ENCODE results near the gene RAB7B. TPM values are rescaled to one million over a fixed set of nuclear protein-coding genes. Genes with fewer than 3 reads are reported as not detected.
A peak's percentile ranks its signal among the peaks of the same experiment; 100 is the strongest.

The RAB7B gene
- total RNA-seq, 1 donor from 2014 or later = 6.3 TPM

DNA sequence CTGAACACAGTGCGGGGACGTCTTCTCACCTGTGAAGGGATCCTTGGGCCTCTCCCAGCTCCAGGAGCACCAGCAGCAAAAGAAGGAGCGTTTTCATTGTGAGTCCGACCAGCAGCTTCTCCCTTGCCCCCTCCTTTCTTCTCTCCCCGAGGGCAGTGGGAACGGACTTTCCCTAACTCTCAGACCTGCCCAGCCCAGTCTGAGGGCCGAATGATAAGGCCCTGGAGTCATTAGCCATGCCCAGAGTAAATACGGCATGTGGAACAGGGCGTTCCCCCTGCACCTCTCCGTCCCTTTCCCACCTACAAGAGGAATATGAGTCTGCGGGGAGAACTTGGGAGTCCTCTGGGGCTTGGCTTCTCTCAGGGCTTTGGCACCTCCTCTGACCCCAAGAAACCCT is 20.5 kb upstream of the RAB7B start, which contains the start of gene CTSE:
Gene CTSE (minus strand): TSS at position 201 of the 400 bp plus-strand sequence. CDS start 104 bp downstream, at position 97.
- Histone ChIP-seq H3K9ac (ENCODE audit: low read depth in 1 of 3, low read length in 3 of 3) (no peak within 1 kb of the TSS), H3K27ac (ENCODE audit: low read depth, low read length) (no peak within 1 kb of the TSS), H3K9me3 (ENCODE audit: control insufficient read depth in 3 of 3, low read length in 3 of 3) (no peaks in the 10 kb centered on the region), H3K36me3 (ENCODE audit: control insufficient read depth in 3 of 3, insufficient read depth in 3 of 3, low read length in 3 of 3) (no peaks in the 10 kb centered on the region), H3K4me1 (ENCODE audit: control insufficient read depth in 3 of 3, insufficient read depth in 3 of 3, low read length in 3 of 3) (no peaks in the 10 kb centered on the region), H3K27me3 (ENCODE audit: control insufficient read depth in 3 of 3, insufficient read depth in 3 of 3, low read length in 3 of 3) (no peaks in the 10 kb centered on the region), H3K4me3 (ENCODE audit: low read length in 3 of 3) (no peak within 1 kb of the TSS)

DNA sequence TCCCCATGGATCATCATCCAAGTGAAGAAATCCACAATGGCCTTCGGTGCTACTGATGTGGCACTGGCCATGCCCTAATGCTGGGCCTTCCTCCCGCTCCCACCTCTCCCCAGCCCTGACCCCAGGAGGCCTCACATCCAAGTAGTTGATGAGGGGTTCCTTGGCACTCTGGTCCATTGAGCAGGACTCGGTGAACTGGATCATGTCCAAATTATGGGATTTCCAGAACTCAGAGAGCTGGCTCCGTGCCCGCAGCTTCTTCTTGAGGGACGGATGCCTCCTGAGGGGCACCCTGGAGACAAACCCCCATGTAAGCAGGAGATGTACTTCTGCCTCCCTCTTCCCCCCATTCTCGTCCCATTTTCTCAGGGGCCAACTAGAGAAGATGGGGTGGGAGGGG is 19.6 kb upstream of the RAB7B start:
- H3K9ac ChIP-seq (ENCODE audit: low read depth in 1 of 3, low read length in 3 of 3) = no peak overlapping the region

DNA sequence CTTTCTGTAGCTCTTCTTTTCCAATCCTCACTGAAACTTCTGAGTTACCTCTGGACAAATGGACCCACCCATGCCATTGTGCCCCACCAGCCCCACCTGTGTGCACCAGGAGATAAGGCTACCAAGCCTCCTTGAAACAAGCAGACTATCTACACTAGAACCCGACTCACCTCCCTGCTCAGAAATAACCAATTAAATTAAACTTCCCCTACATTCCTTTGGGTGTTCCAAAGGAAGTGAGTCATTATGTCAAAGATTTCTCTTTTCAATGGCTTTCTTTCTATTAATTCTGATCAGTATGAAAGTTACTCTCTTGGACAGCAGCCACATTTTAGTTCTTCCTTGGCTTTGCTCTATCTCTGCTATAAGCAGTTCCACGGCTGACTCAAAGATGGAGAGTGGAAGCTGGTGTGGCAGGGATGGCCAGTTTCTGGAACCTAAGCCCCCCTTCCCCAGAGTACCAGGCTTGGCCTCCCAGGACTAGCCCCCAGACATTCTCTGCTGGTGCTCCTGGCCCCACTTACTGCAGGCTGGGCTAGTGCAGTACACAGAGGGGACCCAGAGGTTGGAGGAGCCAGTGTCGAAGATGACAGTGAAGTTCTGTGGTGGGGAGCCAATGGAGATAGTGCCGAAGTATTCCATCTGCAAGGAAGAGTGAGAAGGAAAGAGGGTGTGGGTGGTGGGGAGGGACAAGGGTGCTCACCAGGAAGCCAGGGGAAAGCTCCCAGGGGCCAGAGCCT is 18.6 kb upstream of the RAB7B start:
- Histone ChIP-seq H3K4me3 (ENCODE audit: low read length in 3 of 3) (no peak overlapping the region), H3K4me1 (ENCODE audit: control insufficient read depth in 3 of 3, insufficient read depth in 3 of 3, low read length in 3 of 3) (no peaks in the 10 kb centered on the region), H3K9ac (ENCODE audit: low read depth in 1 of 3, low read length in 3 of 3) (no peak overlapping the region), H3K9me3 (ENCODE audit: control insufficient read depth in 3 of 3, low read length in 3 of 3) (no peaks in the 10 kb centered on the region), H3K27me3 (ENCODE audit: control insufficient read depth in 3 of 3, insufficient read depth in 3 of 3, low read length in 3 of 3) (no peaks in the 10 kb centered on the region), H3K27ac (ENCODE audit: low read depth, low read length) (no peak overlapping the region), H3K36me3 (ENCODE audit: control insufficient read depth in 3 of 3, insufficient read depth in 3 of 3, low read length in 3 of 3) (no peaks in the 10 kb centered on the region)

More for the DNA sequence above, 19.6 kb upstream of the RAB7B start:
- Histone ChIP-seq H3K4me3 (ENCODE audit: low read length in 3 of 3) (no peak overlapping the region), H3K27ac (ENCODE audit: low read depth, low read length) (no peak overlapping the region), H3K4me1 (ENCODE audit: control insufficient read depth in 3 of 3, insufficient read depth in 3 of 3, low read length in 3 of 3) (no peaks in the 10 kb centered on the region), H3K27me3 (ENCODE audit: control insufficient read depth in 3 of 3, insufficient read depth in 3 of 3, low read length in 3 of 3) (no peaks in the 10 kb centered on the region), H3K36me3 (ENCODE audit: control insufficient read depth in 3 of 3, insufficient read depth in 3 of 3, low read length in 3 of 3) (no peaks in the 10 kb centered on the region), H3K9me3 (ENCODE audit: control insufficient read depth in 3 of 3, low read length in 3 of 3) (no peaks in the 10 kb centered on the region)

DNA sequence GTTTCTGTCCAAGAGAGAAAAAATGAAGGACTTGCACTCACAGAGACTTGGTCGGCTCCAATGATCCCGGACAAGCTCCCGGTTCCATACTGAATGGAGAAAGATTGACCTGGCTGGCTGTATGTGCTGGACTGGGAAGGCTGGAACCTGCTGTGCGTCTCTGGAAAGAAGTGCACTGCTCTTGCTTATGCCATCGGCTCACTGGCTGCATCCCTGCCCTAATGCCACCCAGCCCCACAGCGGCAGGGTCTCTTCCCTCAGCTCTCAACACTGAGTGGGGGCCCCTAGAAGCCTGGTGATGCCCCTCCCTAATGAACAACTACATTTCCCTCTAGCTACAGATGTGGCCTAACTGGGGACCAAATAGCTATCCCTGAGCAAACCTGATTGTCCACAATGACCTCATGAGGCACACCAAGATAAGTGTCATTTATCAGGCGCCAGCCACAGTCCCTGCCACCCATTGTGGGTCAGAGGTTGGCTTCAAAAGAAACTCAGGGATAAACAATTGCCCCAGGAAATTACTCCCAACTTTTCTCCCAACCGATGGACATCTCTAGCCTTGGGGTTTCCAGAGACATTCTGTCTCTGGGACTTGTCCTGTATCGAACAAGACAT is 17.9 kb upstream of the RAB7B start:
- H3K9me3 ChIP-seq (ENCODE audit: control insufficient read depth in 3 of 3, low read length in 3 of 3) = no peaks in the 10 kb centered on the region
- H3K27me3 ChIP-seq (ENCODE audit: control insufficient read depth in 3 of 3, insufficient read depth in 3 of 3, low read length in 3 of 3) = no peaks in the 10 kb centered on the region
- H3K4me1 ChIP-seq (ENCODE audit: control insufficient read depth in 3 of 3, insufficient read depth in 3 of 3, low read length in 3 of 3) = no peaks in the 10 kb centered on the region
- no peak overlapping the region for H3K9ac ChIP-seq (ENCODE audit: low read depth in 1 of 3, low read length in 3 of 3)
- H3K27ac ChIP-seq (ENCODE audit: low read depth, low read length) = no peak overlapping the region
- H3K36me3 ChIP-seq (ENCODE audit: control insufficient read depth in 3 of 3, insufficient read depth in 3 of 3, low read length in 3 of 3) = no peaks in the 10 kb centered on the region
- no peak overlapping the region for H3K4me3 ChIP-seq (ENCODE audit: low read length in 3 of 3)

DNA sequence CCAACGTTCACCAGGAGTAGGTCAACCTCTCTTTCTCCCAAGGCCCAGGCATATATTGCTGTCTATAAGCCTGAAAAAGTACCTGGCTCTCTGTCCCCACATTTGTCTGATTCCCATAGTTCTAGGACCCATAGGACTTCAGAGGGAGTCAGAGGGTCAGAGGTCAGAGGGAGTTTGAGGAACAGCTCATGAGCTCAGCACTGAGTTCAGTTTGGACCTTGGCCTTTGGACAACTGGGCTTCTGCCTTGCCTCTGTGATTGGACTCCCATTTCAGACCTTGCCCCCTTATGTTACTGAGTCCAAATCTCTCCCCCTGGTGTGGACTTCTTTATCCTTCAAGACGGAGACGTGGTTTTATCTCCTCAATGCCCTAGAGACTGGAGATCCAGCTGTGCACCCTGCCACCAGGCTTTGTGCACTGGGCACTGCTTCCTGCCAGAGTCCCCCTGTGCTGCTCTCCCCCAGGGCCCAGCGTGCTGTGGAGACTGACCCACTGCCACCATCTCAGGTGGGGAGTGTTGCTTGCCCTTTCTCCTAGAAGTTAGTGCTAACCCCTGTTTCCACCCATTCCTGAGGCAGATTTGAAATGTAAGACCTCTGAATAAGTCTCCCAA is 17.3 kb upstream of the RAB7B start:
- Histone ChIP-seq H3K27ac (ENCODE audit: low read depth, low read length) (no peak overlapping the region), H3K9ac (ENCODE audit: low read depth in 1 of 3, low read length in 3 of 3) (no peak overlapping the region), H3K36me3 (ENCODE audit: control insufficient read depth in 3 of 3, insufficient read depth in 3 of 3, low read length in 3 of 3) (no peaks in the 10 kb centered on the region), H3K9me3 (ENCODE audit: control insufficient read depth in 3 of 3, low read length in 3 of 3) (no peaks in the 10 kb centered on the region), H3K4me3 (ENCODE audit: low read length in 3 of 3) (no peak overlapping the region), H3K27me3 (ENCODE audit: control insufficient read depth in 3 of 3, insufficient read depth in 3 of 3, low read length in 3 of 3) (no peaks in the 10 kb centered on the region), H3K4me1 (ENCODE audit: control insufficient read depth in 3 of 3, insufficient read depth in 3 of 3, low read length in 3 of 3) (no peaks in the 10 kb centered on the region)

DNA sequence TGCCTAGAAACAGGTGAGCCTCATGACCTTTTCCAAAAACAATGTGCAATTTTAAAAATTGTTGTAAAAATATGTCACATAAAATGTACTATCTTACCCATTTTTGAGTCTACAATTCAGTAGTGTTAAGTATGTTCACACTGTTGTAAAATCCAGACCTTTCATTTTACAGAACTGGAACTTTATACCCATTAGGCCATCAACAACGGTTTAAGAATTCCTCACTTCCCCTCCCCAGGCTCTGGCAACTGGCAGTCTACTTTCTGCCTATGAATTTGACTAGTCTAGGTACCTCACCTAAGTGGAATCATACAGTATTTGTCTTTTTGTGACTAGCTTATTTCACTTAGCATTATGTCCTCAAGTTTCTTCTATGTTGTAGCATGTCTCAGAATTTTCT is 11.9 kb upstream of the RAB7B start:
- H3K9ac ChIP-seq (ENCODE audit: low read depth in 1 of 3, low read length in 3 of 3) = no peak overlapping the region

DNA sequence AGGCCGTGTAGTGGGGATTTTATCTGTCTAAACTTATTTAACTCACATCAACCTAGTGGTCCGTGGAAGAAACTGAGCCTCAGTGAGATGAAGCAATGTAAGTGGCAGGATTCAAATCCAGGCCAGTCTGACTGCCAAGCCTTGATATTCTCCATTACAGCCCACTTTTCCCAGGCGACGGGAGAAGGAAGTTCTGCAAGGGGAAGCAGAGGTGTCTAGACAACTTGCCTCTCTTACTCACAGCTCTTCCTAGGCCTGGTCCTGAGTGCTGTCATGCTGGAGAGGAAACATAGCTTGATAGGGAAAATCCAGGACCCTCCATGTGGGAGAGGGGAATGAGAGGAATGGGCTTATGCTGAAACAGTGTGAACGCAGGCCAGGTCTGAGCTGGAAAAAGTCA is 11.4 kb upstream of the RAB7B start:
- no peaks in the 10 kb centered on the region for H3K36me3 ChIP-seq (ENCODE audit: control insufficient read depth in 3 of 3, insufficient read depth in 3 of 3, low read length in 3 of 3)
- H3K9ac ChIP-seq (ENCODE audit: low read depth in 1 of 3, low read length in 3 of 3) = no peak overlapping the region
- H3K27ac ChIP-seq (ENCODE audit: low read depth, low read length) = no peak overlapping the region
- H3K4me1 ChIP-seq (ENCODE audit: control insufficient read depth in 3 of 3, insufficient read depth in 3 of 3, low read length in 3 of 3) = peaks cover 0 to 10% (median 0%) of the 10 kb centered on the region in 3 donors
- no peaks in the 10 kb centered on the region for H3K9me3 ChIP-seq (ENCODE audit: control insufficient read depth in 3 of 3, low read length in 3 of 3)
- no peak overlapping the region for H3K4me3 ChIP-seq (ENCODE audit: low read length in 3 of 3)
- H3K27me3 ChIP-seq (ENCODE audit: control insufficient read depth in 3 of 3, insufficient read depth in 3 of 3, low read length in 3 of 3) = peaks cover 0 to 4% (median 0%) of the 10 kb centered on the region in 3 donors

More for the DNA sequence above, 11.9 kb upstream of the RAB7B start:
- Histone ChIP-seq H3K36me3 (ENCODE audit: control insufficient read depth in 3 of 3, insufficient read depth in 3 of 3, low read length in 3 of 3) (no peaks in the 10 kb centered on the region), H3K9me3 (ENCODE audit: control insufficient read depth in 3 of 3, low read length in 3 of 3) (no peaks in the 10 kb centered on the region), H3K27me3 (ENCODE audit: control insufficient read depth in 3 of 3, insufficient read depth in 3 of 3, low read length in 3 of 3) (peaks cover 0 to 4% (median 0%) of the 10 kb centered on the region in 3 donors), H3K27ac (ENCODE audit: low read depth, low read length) (no peak overlapping the region), H3K4me1 (ENCODE audit: control insufficient read depth in 3 of 3, insufficient read depth in 3 of 3, low read length in 3 of 3) (peaks cover 0 to 10% (median 0%) of the 10 kb centered on the region in 3 donors), H3K4me3 (ENCODE audit: low read length in 3 of 3) (no peak overlapping the region)

DNA sequence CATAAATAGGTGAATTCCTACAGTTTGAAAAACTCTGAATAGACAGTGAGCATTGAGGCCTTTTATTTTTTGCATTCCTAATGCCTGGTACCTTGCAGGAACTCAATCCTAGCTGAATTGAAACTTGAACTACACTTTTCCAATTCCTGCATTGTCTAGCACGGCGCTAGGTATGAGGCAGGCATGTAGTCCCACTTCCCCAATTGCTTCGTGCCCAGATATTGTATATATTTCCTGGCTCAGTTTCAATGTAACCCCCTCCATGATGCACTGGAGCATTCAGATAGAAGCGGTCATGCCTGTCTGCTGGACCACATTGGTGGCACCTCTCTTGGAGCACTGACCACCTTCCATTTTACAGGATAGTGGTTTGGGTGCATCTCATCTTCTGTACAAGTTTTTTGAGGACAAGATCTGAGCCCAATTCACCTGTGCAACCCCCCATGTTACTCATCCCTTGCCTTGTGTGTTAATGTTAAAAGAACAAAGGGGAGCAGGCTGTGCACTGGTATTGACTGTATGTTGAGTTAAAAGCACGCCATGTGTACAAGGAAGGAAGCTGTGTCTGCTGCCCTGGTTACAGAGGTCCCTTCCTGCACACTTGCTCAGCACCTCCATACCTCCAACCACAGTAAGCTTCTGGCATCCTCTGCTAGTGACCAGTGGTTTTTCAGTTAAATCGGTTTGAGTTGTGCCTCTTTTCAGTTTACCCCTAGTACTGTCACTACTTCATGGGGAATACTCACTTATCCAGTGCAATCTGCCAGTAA is 10.0 kb upstream of the RAB7B start:
- H3K4me3 ChIP-seq (ENCODE audit: low read length in 3 of 3) = no peak overlapping the region
- H3K9ac ChIP-seq (ENCODE audit: low read depth in 1 of 3, low read length in 3 of 3) = no peak overlapping the region
- no peaks in the 10 kb centered on the region for H3K36me3 ChIP-seq (ENCODE audit: control insufficient read depth in 3 of 3, insufficient read depth in 3 of 3, low read length in 3 of 3)
- no peak overlapping the region for H3K27ac ChIP-seq (ENCODE audit: low read depth, low read length)
- H3K27me3 ChIP-seq (ENCODE audit: control insufficient read depth in 3 of 3, insufficient read depth in 3 of 3, low read length in 3 of 3) = peaks cover 0 to 4% (median 0%) of the 10 kb centered on the region in 3 donors
- no peaks in the 10 kb centered on the region for H3K9me3 ChIP-seq (ENCODE audit: control insufficient read depth in 3 of 3, low read length in 3 of 3)
- H3K4me1 ChIP-seq (ENCODE audit: control insufficient read depth in 3 of 3, insufficient read depth in 3 of 3, low read length in 3 of 3) = peaks cover 0 to 10% (median 3%) of the 10 kb centered on the region in 3 donors

DNA sequence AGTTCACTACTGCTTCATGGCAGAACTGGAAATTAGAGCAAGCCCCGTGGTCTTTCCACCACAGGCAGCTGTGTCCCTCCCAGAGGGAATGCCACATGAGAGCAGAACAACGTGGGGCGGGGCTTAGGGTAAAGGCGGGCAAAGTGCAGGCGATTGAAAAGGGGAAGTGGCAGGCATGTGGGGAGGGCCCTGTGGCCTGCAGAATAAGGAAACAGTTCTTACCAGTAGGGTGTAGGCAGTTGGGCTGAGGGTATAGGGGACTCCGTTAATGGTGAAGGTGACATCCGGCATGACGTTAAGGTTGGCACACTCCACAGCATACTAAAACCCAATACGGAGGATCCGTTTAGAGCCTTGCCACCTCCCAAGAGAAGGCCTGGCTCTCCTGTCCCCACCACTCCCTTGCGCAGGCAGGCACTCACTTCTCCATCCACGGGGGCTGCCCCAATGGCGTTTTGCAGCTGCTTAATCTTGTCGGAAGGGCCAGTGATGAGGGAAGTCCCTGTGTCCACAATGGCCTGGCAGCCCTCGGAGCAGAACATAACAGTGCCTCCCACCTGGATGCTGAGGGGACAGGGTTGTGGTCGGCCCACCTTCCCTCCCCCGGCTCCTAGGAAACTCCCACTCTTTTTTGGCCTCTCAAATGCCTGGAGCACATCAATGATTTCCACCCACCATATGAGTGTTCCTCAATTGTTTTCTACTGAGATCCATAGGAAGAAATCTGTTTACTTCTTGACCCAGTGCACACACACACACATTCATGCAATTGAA is 9.1 kb upstream of the RAB7B start:
- peak overlapping the region in 1 of 3 donors; percentile 13 for H3K4me3 ChIP-seq (ENCODE audit: low read length in 3 of 3)
- no peaks in the 10 kb centered on the region for H3K9me3 ChIP-seq (ENCODE audit: control insufficient read depth in 3 of 3, low read length in 3 of 3)
- H3K36me3 ChIP-seq (ENCODE audit: control insufficient read depth in 3 of 3, insufficient read depth in 3 of 3, low read length in 3 of 3) = no peaks in the 10 kb centered on the region
- peaks cover 0 to 4% (median 0%) of the 10 kb centered on the region in 3 donors for H3K27me3 ChIP-seq (ENCODE audit: control insufficient read depth in 3 of 3, insufficient read depth in 3 of 3, low read length in 3 of 3)
- no peak overlapping the region for H3K27ac ChIP-seq (ENCODE audit: low read depth, low read length)
- peak overlapping the region in 1 of 3 donors; percentile 8 for H3K9ac ChIP-seq (ENCODE audit: low read depth in 1 of 3, low read length in 3 of 3)
- H3K4me1 ChIP-seq (ENCODE audit: control insufficient read depth in 3 of 3, insufficient read depth in 3 of 3, low read length in 3 of 3) = peaks cover 0 to 10% (median 3%) of the 10 kb centered on the region in 3 donors
